ENCODE results near the gene TRPV6.

TRPV6 gene

DNA sequence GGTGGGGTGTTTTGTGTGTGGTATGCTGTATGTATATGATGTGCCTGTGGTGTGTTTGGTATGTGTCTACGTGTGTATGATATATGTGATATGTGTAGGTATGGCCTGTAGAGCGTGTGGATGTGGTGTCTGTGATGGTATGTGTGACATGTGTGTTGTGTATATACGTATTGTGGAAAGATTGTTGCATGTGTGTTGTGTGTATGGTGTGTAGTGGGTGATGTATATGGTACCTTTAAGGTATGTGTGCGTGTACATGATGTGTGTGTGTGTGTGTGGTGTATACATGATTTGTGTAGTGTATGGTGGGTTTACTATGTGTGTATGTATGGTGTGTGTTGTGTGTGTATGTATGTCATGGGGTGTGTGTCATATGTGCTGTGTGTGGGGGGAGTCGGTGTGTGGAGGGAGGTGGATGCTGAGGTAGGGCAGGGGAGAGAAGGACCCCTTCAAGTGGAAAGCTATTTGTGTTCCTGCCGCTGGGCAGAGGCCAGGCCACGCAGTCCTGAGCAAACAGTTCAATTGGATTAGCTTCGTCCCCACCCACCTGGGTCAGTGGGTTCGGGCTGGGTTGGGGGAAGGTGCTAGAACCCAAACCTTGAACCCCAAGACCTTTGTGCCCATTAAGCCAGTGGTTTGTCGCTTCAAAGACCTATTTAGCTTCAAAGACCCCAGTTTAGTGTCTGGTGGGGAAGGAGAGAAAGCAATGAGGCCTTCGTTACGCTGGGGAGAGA, 1.9 kb upstream of the TRPV6 start:
- no peak for DNase-seq (ENCODE audit: low read depth, low spot score)
- TF ChIP-seq, protein P1, sequence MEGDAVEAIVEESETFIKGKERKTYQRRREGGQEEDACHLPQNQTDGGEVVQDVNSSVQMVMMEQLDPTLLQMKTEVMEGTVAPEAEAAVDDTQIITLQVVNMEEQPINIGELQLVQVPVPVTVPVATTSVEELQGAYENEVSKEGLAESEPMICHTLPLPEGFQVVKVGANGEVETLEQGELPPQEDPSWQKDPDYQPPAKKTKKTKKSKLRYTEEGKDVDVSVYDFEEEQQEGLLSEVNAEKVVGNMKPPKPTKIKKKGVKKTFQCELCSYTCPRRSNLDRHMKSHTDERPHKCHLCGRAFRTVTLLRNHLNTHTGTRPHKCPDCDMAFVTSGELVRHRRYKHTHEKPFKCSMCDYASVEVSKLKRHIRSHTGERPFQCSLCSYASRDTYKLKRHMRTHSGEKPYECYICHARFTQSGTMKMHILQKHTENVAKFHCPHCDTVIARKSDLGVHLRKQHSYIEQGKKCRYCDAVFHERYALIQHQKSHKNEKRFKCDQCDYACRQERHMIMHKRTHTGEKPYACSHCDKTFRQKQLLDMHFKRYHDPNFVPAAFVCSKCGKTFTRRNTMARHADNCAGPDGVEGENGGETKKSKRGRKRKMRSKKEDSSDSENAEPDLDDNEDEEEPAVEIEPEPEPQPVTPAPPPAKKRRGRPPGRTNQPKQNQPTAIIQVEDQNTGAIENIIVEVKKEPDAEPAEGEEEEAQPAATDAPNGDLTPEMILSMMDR (IDR thresholded peaks at IDR 0.05; ENCODE audit: low read depth, low read length) = no peak
- no peak overlapping the region for H3K4me3 ChIP-seq (ENCODE audit: low read depth, low read length)
- in situ Hi-C loops (cut with HindIII; ENCODE audit: low sequenced_read_pairs) = no loop called here

DNA sequence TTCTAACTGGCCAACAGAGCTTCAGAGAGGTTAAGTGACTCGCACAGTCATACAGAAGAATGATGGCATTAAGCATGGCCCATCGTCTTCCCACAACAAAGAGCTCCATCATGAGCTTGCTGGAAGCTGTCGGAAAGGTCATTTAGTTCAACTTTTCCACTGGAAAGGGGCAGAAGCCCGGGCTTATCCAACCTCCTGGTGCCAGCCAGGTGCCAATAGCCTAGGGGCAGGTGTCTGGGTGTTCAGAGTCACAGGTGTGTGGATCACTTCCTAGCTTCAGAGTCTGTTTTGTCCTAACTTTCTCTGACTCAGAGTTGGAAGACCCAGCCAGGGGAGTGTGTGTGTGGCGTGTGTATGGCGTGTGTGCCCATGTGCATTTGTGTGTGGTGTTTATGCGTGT, 1.3 kb upstream of the TRPV6 start:
- TF ChIP-seq, protein P1 (IDR thresholded peaks at IDR 0.05; ENCODE audit: low read depth, low read length) = no peak
- in situ Hi-C loops (cut with HindIII; ENCODE audit: low sequenced_read_pairs) = no loop called here
- DNase-seq (ENCODE audit: low read depth, low spot score) = no peak
- H3K4me3 ChIP-seq (ENCODE audit: low read depth, low read length) = no peak overlapping the region

DNA sequence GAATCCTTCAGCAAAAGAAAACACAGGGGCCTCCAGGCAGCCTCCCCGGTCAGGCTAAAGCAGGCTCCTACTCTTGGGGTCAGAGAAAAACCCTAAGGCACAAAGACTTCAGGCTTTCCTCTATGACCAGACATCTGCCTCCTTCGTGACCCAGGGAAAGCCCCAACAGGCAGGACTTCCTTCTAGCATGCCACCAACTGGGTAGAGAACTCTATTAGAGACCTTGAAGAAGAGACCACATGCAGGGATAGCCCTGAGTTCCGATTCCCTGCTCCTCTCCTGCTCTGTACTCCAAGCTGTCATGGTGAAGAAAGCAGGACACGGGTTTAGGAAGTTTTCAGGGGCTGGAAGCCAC, 1.3 kb downstream of the TRPV6 start:
- H3K4me3 ChIP-seq (ENCODE audit: low read depth, low read length) = no peak overlapping the region
- in situ Hi-C loops (cut with HindIII; ENCODE audit: low sequenced_read_pairs) = no loop called here
- DNase-seq (ENCODE audit: low read depth, low spot score) = no peak

DNA sequence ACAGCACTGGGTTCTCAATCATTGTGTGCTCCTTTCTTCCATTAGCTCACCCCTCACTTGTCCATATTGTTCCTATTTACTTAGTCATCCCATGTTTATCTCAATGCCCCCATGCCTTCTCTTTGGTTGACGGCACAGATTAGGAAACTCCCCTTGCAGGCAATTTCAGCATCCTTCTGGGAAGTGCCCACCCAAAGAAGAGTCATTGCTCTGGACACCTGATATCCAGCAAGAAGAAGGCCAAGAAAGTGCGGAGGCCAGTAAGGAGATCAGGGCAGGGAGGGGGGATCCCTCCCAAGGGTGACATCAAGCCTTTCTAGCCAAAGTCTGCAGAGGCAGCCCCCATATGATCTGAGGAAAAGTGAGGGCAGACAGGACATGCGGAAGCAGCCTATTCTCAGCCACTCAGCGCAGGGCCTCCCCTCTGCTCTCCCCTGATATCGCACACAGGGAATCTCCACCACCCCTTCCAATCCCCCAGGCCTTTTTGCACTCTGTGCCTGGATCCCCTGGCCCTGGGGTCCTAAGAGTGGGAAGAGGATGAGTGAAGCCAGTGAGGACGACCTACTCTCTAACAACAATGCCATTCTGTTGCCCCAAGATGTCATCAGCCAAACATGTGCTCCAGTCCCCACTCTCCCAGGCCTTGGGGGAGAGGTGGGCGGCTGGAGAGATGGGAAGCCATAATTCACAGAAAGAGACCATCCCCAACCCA, 1.8 kb downstream of the TRPV6 start:
- H3K4me3 ChIP-seq (ENCODE audit: low read depth, low read length) = no peak overlapping the region
- no peak for DNase-seq (ENCODE audit: low read depth, low spot score)
- TF ChIP-seq, protein P1 (IDR thresholded peaks at IDR 0.05; ENCODE audit: low read depth, low read length) = no peak
- in situ Hi-C loops (cut with HindIII; ENCODE audit: low sequenced_read_pairs) = no loop called here

More for the DNA sequence above, 1.3 kb downstream of the TRPV6 start:
- TF ChIP-seq, protein P1 (IDR thresholded peaks at IDR 0.05; ENCODE audit: low read depth, low read length) = no peak

DNA sequence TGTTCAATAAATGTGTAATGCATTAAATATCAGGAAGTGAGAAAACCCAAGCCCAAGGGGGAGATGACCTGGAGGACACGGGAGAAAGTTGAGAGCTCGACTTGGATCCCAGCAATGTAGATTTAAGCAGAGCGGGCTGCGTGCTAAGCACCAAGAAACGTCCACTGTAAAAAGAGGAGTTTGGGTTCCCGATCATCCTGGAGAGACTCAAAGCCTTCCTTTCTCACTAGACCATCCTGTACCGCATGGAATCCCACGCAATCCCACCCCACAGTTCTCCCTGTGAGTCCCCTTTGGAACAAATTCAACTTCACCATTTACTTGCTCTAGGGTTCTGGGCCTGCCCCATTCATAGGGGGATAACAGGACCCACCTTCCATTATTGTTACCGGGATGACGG, 2.4 kb downstream of the TRPV6 start:
- TF ChIP-seq, protein P1 (IDR thresholded peaks at IDR 0.05; ENCODE audit: low read depth, low read length) = no peak
- no peak for DNase-seq (ENCODE audit: low read depth, low spot score)
- in situ Hi-C loops (cut with HindIII; ENCODE audit: low sequenced_read_pairs) = no loop called here
- no peak overlapping the region for H3K4me3 ChIP-seq (ENCODE audit: low read depth, low read length)

DNA sequence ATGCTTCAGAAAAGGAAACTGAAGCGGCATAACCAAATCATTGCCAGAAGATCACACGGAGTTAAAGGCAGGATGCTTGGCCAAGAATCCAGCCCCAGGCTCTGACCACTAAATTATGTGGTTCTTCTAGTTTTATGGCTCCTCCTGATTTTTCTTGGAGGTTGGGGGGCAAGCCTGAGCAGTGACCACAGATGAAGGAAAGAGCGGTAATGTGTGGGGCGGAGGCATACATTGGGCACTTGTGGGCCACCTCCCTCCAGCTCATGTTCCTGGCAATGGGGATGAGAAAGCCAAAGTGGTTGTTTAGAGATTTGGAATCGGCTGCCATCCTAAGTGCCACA, 3.2 kb downstream of the TRPV6 start:
- TF ChIP-seq, protein P1 (IDR thresholded peaks at IDR 0.05; ENCODE audit: low read depth, low read length) = no peak
- no peak overlapping the region for H3K4me3 ChIP-seq (ENCODE audit: low read depth, low read length)
- DNase-seq (ENCODE audit: low read depth, low spot score) = no peak
- in situ Hi-C loops (cut with HindIII; ENCODE audit: low sequenced_read_pairs) = no loop called here

Measured in astrocyte of the spinal cord (primary cell).